HG03354 (cell line): ENCODE results near the gene KRT75.

Experiments used
- ATAC-seq: cut with Tn5 transposase; IDR thresholded peaks from one replicate; pipeline ENCODE4 v1.9.1; 2021; ENCODE audit warnings: mild to moderate bottlenecking; ENCODE audit not compliant: unreplicated experiment, poor library complexity, severe bottlenecking

Gene KRT75

DNA sequence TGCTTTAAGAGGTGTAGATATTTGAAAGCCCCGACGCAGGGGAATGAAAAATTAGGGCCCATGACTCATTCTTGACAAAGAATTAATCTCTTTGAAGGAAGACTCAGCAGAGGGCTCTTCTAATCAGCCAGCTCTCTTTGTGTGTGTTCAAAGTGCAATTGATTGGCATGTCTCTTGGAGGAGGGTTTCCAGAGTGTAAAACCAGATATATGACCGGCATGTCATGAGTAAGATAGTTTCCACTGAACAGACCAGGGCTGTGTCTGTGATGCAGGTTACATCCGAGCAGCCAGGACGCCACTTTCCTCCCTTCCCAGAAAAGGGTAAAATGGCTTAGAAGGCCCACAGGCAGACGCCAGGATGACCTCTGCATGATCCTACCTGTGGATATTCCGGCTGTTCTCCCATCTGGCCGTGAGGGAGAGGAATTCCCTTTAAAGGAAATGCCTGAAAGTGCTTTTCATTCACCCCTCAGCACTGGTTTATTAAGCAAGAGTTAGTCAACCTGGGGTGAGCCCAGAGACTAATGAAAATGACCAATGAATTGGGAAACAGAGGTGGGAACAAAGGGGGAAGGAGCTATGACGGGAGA is 7.2 kb upstream of the KRT75 start:
- ATAC-seq: no peak

DNA sequence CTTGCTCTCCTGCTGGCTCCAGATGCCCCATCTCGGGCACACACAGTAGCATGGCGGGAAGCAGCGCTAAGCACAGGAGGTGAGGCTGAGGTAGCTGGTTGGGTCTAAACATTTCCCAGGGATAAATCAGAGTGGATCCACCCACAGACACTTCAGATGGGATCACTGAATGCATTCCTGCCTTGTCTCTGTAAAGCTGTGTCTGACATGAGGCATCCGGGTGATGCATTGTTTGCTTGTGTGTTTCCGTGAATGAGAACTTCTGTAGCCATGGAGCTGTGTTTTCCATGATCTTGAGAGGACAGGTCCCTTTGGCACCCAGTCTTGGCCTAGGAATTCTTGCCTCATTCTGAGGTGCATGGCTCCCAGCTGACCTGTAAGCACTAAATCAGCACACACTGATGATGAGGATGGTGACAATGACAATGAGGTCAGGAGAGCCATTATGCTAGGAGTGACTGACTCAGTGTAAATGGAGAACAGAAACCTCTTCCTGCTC is 6.7 kb upstream of the KRT75 start:
- no peak for ATAC-seq

DNA sequence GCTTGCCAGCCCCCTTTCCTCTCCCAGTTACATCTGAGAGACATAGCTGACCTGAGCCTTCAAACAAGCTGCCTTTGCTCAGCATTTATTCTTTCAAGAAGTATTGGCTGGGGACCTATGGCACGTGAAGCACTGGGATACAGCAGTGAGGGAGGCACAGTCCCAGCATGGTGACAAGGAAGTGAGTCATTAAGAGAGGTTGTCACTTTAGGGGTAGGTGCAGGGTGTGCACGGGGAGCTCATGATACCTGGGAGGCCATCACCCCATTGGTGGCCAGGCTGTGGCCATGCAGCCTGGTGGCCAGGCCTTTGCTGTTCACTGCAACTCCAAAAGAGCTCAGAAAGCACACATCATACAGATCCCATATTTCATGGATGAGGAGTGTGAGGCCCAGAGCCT is 5.7 kb upstream of the KRT75 start:
- no peak for ATAC-seq

DNA sequence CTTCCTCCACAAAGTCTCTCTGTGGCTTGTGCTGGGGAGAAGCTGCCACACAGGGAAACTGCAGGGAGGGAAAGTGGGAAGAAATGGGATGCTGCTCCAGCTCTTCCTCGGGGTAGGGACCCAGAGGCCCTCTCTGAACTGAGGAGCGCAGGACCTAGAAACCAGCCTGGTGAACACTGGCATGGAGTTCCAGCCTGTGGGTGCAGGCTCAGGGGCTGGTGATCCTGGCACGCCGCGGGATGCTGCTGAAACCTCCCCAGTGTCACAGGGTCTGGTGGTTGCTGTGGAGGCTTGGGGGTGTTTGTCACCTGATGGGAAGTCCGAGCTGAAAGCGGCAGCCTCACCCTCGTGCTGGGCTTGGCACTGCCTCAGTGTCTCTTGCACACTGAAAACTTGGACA is 5.2 kb upstream of the KRT75 start:
- no peak for ATAC-seq

DNA sequence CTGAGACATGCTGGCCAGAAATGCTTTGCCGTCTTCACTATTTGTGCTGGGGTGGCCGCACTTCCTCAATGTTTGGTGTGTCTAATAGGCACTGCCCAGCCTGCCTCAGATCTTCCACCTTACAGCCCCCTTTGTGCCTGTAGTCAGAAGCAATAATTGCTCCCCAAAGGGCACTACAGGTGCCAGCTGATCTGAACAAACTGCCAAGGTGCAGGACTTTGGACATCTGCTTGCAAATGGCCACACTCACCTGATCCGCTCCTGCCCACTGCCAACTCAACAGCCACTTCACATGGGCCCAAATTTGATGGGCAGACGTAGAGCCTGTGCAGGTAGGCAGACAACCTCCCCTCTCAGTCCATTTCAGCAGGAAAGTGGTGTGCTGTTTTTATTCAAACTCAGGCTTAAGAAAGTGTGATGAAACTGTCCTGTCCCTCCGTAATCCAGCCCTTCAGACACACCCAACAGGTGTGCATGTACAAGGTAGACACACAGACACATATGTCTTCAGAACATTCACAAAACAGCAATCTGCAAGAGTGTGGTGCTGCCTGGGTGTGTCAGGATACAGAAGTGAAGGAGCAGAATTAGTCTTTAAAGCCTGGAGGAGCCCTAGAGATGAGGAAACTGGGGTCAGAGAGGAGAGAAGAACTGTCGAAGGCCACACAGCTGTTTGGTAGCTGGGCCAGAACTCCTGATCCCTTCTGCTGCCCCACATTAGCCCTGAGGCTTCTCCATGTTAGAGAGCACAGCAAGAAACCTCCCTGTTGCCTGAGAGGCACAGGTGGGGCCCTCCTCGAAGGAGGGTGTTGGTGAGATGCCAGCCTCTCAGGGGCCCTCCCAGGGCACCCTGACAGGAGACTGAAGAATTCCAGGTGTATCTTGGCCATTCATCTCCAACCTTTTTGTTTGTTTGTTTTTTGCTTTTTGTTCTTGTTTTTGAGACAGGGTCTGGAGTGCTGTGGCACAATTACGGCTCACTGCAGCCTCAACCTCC is 4.4 kb upstream of the KRT75 start:
- no peak for ATAC-seq

DNA sequence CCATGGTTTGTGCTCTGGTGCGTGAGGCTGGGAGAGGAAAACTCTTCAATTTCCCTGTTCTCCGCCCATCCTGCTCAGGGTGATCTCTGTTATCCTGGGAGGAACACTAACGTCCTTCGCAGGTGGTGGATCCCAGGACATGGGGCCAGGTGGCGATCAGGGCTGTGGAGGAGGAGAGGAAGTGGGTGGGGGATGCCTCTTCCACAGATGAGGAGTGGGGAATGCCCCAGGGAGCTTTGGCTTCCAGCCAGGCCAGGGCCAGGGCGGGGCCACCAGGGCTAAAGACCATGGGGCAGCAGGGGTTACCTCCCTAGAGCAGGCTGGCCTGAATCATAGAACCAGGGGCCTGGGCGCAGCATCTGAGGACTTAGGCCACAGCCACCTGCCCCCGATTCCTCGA is 3.3 kb upstream of the KRT75 start:
- no peak for ATAC-seq

DNA sequence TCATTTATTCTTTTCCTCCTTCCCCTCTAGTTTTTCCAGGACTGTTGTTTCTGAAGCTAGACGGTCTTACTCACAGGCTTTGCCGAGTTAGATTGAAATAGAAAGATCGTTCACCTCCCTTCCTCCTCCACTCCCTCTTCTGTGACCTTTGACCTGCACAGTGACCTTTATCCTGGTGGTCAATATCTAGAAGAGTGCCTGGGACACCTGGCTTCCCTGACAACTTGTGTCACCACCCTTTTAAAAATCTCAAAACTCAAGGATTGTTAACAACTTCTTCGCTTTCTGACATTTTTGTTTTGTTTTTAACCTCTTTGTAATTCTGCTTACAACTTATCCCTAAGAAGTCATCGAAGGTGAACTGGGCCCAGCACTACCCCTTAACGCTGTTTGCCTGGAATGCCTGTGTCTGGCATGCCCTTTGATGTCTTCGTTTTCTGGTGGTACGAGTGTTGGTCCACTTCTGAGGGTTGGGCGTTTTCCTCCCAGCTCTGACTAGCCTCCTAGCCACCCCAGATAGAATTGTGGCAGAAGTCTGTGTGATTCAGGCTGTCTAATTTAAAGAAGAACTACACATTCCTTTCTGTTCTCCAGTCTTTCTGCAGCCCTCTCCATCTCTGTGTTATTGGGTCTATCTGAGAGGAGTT is 2.8 kb upstream of the KRT75 start:
- no peak for ATAC-seq

DNA sequence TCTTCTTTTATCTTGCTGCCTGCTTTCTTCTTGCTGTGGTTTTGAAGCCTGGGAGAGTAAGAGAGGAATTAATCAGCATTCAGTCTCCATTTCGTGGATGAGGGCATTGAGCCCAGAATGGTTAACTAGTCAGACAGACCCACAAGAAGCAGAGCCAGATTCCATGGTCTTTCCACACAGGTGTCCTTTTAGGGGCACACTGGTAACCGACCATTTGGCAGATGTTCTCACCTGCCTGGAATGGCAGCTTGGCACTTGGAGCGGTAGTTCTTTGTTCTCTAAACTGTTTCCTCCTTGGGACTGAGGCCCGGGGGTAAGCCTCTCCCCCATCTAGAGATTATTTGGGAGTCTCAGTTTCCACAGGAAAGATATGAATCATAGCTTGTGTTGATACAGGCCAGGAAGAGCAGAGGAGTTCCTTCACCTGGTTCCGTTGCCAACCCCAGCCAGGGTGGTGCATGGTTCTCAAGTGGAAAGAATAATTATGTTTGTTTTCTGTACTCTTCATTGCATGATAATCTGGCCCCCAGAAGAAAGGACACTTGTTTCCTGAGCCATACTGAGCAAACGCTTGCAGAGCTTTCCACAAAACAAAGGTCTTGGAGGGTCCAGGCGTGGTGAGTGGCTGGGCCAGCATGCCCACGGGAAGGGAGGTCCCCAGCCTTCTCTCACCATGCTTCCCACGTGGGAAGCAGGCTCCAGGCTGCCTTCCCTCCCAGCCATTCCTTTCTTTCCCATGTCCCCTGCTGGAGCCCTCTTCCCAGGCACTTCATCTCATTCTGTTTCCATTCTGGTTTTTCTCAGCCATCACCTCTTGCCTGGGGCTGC is 2.0 kb upstream of the KRT75 start:
- ATAC-seq: no peak

DNA sequence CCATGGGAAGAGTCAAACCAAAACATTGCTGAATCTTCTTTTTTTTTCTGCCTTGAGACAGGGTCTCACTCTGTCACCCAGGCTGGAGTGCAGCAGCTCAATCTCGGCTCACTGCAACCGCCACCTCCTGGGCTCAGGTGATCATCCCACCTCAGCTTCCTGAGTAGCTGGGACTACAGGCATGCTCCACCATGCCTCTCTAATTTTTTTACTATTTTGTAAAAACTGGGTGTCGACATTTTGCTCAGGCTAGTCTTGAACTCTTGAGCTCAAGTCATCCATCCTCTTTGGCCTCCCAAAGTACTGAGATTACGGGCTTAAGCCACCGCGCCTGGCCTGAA is 1.5 kb upstream of the KRT75 start:
- no peak for ATAC-seq

DNA sequence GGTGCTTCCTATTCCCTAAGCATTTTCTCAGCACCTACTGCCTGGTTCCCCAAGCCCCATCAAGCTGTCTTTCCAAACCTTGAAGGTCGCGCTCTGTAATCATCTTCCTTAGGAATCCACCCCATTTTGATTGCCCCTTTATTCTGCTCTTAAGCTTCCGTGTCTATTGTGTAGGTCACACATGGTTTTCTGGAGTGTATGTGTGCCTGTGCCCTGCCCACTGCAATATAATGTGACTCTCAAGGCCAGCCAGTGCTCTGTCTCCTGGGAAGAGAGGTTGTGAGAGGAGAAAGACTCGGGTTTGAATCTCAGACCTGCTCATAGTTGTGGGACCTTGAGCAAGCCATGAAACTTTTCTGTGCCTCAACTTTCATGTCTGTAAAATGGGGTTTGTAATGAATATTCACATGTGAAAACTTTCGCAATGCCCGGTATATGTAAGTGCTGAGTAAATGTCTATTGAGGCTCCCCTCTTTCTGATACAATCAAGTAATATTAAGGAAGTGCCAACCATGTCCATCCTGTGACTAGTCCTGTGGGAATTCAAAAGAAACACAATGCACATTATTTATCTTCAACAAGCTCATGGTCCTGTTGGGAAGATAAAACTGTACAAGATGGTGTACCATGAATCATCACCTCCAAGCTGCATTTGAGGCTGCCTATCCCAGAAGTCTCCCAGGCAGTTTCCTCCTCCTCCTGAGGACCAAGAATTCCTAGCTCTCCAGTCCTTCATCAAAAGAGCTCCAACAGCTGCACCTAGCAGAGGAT is 774 bp upstream of the KRT75 start:
- ATAC-seq: no peak

DNA sequence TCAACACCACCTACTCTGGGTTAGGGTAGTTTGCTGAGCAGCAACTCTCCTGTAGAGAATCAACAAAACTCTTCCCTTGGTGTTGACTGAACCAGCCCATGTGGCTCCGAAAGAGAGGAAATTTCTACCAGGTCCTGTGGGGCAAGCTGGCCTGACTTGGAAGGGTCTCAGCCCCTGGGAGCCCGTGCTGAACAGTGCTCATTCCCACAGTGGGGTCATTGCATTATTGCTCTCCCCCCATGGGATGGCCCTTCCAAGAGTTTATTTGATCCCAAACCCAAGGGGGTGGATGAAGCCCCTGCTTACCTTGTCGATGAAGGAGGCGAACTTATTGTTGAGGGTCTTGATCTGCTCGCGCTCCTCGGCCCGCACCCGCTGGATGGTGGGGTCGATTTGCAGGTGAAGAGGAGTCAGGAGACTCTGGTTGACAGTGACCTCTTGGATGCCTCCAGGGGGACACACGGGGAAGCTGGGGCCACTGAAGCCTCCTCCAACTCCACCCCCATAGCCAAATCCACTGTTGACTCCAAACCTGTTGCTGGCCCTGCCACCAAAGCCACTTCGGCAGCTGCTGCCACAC is 580 bp downstream of the KRT75 start:
- ATAC-seq: no peak

DNA sequence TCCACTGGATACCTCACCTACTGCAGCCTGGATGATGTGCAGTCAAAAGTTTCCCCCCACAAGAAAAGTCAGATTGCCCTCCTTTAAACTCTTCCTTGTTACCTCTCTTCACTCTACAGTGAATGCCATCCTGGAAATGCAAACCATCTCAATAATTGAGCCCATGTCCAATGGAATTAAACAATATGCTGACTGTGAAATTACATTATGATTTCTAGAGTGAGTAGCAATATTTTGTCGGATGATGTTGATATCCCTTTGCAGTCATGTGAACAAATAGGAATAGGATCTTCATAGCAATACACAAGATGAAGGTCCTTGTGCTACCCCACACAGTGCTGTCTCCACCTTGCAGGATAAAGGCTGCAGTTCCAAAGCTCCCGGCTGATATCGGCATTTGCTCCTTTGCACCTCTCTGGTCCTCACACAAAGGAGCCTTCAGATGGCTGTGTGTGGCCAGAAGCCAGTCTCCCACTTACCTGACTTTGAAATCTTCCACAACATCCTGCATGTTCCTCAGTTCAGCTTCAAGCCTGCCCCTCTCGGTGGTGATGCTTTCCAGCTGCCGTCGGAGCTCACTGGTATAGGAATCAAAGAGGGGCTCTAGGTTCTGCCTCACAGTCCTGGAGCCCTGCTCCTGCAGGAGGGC is 1.5 kb downstream of the KRT75 start:
- no peak for ATAC-seq

DNA sequence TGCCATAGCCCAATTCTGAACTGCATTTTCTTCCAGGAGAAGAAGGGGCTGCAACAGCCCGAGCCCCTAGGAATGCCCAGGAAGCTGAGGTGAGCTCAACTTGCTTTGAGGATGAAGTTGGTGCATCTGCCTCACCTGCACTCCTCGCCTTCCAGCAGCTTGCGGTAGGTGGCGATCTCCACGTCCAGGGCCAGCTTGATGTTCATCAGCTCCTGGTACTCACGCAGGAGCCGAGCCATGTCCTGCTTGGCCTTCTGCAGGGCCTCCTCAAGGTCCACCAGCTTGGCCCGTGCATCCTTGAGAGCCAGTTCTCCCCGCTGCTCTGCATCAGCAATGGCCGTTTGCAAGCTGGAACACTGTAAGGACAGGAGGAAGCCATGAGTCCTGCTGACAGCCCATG is 6.0 kb downstream of the KRT75 start:
- no peak for ATAC-seq

DNA sequence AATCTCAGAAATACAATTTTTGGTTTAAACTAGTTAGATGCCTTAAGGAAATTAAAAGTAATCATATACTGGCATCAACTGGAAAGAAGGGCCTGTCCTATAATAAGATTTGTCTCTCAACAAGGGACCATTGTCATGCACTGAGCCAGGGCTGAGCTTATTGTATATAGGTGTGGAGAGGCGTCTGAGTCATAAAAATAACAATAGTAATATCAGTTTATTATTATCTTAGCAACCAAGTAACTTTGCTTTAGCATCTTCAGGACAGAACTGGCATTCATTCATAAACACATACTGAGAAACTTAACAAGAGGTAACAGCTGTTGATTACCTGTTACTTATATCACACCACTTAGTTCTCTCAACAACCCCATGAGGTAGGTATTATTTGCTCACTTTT is 7.1 kb downstream of the KRT75 start:
- no peak for ATAC-seq

DNA sequence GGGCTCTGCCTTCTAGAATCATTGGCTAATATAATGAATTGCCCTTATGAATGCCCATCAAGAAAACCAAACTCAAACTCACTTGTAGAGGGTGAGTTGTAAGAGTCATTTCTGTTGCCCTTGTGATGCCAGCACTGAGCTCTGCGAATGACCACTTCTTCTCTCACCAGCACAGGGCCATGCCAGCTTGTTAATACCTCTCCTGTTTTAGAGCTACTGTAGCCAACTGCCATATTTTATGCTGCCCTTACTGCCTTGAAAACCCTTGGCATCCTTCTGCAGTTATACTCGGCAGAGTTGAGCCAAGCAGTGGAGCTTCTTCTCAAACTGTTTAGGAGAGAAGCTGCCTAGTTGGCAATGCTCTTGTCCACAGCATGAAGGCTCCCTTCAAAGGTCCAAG is 8.1 kb downstream of the KRT75 start:
- ATAC-seq: no peak

DNA sequence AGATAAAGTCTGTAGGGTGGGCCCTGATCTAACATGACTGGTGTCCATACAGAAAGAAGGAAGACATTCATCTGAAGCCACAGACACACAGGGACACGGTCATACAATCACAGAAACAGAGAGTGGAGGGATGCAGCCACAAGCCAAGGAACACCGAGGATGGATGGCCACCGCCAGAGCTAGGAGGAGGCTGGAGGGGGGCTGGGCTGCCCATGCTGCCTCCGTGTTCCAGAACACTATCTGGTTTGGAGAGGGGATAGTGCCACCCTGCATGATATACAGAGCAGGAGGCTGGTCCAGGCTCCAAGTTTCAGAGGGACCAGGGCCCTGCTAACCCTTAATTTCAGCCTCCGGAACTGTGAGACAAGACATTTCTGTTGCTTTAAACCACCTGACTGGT is 8.7 kb downstream of the KRT75 start:
- ATAC-seq: no peak

DNA sequence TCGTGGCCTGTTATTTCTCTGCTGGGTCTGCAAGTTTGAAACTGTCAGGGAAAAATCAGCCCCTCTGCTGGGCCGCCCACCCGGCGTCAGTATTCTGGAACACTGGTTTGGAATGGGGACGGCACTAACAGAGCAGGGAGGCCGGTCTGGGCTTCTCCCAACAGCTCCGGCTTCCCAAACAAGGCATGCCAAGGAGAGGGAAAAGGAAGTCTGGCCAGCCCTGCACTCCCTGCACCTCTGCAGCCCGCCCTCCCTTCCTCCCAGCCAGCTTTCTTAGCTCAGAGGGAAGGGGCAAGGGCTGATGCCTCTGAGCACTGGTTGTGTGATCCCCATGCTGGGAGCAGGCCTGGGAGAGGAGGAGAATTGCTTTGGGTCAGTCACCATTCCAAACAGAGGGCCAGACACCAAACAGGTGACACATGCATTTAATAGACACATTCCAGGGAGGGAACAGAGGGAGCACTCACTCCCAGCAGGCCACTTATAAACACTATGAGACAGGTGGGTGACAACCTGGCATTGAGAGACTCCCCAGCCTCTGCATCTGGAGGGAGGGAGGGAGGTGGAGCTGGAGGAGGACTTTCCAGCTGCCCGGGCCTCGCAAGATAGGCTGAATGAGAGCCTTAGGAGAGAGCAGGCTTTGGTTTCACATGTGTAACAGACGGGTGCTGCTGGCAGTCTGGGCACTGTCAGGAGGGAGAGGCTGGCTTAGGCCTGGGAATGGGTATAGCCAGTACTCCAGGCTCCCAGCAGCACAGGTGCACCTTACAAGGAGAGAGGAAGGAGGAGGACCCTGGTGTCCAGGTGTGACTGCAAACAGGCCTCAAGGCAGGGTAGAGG is 10.3 kb downstream of the KRT75 start:
- ATAC-seq: no peak

DNA sequence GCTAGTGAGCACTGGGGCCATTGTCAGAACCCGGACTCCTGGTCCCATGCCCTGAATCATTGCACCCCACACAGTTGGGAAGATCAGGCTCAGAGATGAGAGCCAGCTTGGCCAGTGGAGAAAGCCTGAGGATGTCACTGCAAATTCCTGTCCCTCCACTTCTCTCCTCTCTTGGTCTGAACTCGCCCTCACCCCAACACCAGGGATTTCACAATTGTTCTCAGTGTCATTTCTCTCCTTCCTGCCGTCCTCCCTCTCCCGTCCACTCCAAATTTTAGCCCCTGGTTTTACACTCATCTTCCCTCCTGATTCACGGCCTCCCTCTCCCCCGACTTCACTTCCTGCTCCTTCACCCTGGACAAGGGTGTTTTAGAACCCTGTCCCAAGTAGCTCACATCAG is 11.1 kb downstream of the KRT75 start:
- no peak for ATAC-seq
